ENCODE data around the gene KIF24. TPM values are rescaled to one million over a fixed set of nuclear protein-coding genes. Genes with fewer than 3 reads are reported as not detected.

Gene KIF24
- polyA plus RNA-seq, 1 of the 3 experiments (the other 2 are of a cell fraction), result 1.2 TPM

GRCh38 chr9:34291423-34291822 is 37.6 kb downstream of the KIF24 start:
- Histone ChIP-seq H3K79me2 (ENCODE audit: insufficient read depth) (no peaks in the 10 kb centered on the region), H3K27ac (ENCODE audit: low read depth in 2 of 2, low read length in 1 of 2) (no peak overlapping the region), H3K36me3 (replicated peaks in 1 of 2; ENCODE audit: control insufficient read depth in 1 of 2, insufficient read depth in 2 of 2, low read length in 1 of 2) (peaks cover 0 to 16% of the 10 kb centered on the region in 2 experiments), H4K20me1 (ENCODE audit: insufficient read depth) (no peaks in the 10 kb centered on the region), H3F3A (replicated peaks; ENCODE audit: insufficient read depth) (no peaks in the 10 kb centered on the region), H3K4me3 (ENCODE audit: low read depth in 2 of 2, low read length in 1 of 2) (no peak overlapping the region), H3K9ac (no peak overlapping the region), H3K9me2 (no peaks in the 10 kb centered on the region), H3K27me3 (ENCODE audit: insufficient read depth) (no peaks in the 10 kb centered on the region), H3K9me3 (no peaks in the 10 kb centered on the region), H3K4me2 (no peak overlapping the region), H2AFZ (ENCODE audit: low read depth) (no peak overlapping the region), H3K4me1 (ENCODE audit: control insufficient read depth in 1 of 2, insufficient read depth in 2 of 2, low read depth in 1 of 2, low read length in 1 of 2) (no peaks in the 10 kb centered on the region)
- no peak for DNase-seq
- POLR2A ChIA-PET, result no interaction called here
- 81% methylated on average over 2 of the region's 2 CpGs for WGBS (ENCODE audit: low lambda C conversion rate)
- CTCF ChIA-PET, result no interaction called here
- TF ChIP-seq FOXJ3 (CRISPR knock-in tag; IDR thresholded peaks at IDR 0.05), result no peak
- TF ChIP-seq, protein P1, sequence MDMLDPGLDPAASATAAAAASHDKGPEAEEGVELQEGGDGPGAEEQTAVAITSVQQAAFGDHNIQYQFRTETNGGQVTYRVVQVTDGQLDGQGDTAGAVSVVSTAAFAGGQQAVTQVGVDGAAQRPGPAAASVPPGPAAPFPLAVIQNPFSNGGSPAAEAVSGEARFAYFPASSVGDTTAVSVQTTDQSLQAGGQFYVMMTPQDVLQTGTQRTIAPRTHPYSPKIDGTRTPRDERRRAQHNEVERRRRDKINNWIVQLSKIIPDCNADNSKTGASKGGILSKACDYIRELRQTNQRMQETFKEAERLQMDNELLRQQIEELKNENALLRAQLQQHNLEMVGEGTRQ (IDR thresholded peaks at IDR 0.05; ENCODE audit: borderline replicate concordance, low read depth, low read length), result no peak
- TF ChIP-seq IRF3 (IDR thresholded peaks at IDR 0.05; ENCODE audit: low read depth, low read length), result no peak
- TF ChIP-seq MAX (IDR thresholded peaks at IDR 0.05; ENCODE audit: low read depth), result no peak
- TF ChIP-seq NFIC (IDR thresholded peaks at IDR 0.05; ENCODE audit: borderline replicate concordance), result no peak
- no peak for TF ChIP-seq MEF2A (IDR thresholded peaks at IDR 0.05; ENCODE audit: borderline replicate concordance, low read depth)
- no peak for TF ChIP-seq ELF1 (IDR thresholded peaks at IDR 0.05)
- TF ChIP-seq RFX5 (IDR thresholded peaks at IDR 0.05; ENCODE audit: low read length), result no peak

DNA sequence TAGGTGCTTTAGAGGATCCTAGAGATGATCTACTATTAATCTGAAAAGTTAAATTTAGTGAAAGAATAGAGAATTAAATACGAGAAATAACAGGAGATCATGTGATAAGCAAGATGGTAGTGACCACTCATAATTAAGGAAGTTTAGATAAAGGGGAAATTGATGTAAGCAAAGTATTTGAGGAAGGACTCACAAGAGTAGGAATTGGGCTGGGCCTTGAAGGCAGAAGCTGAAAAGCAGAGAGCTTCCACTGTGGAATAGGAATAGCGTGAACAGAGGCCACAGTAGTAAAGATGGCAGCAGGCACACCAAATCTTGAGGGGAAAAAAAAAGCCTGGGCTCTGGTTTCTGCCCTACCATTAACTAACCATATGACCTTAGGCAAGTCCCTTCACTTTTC is 38.0 kb downstream of the KIF24 start:
- Histone ChIP-seq H3K4me3 (ENCODE audit: low read depth in 2 of 2, low read length in 1 of 2) (no peak overlapping the region), H3K36me3 (replicated peaks in 1 of 2; ENCODE audit: control insufficient read depth in 1 of 2, insufficient read depth in 2 of 2, low read length in 1 of 2) (peaks cover 0 to 16% of the 10 kb centered on the region in 2 experiments), H3F3A (replicated peaks; ENCODE audit: insufficient read depth) (no peaks in the 10 kb centered on the region), H3K9ac (no peak overlapping the region), H3K9me3 (no peaks in the 10 kb centered on the region), H3K79me2 (ENCODE audit: insufficient read depth) (no peaks in the 10 kb centered on the region), H3K27me3 (ENCODE audit: insufficient read depth) (no peaks in the 10 kb centered on the region), H3K9me2 (no peaks in the 10 kb centered on the region), H2AFZ (ENCODE audit: low read depth) (no peak overlapping the region), H3K27ac (ENCODE audit: low read depth in 2 of 2, low read length in 1 of 2) (no peak overlapping the region), H4K20me1 (ENCODE audit: insufficient read depth) (no peaks in the 10 kb centered on the region), H3K4me2 (no peak overlapping the region), H3K4me1 (ENCODE audit: control insufficient read depth in 1 of 2, insufficient read depth in 2 of 2, low read depth in 1 of 2, low read length in 1 of 2) (no peaks in the 10 kb centered on the region)
- TF ChIP-seq EZH2phosphoT487 (IDR thresholded peaks at IDR 0.05; ENCODE audit: borderline replicate concordance, low read depth) (no peak), FOXM1 (IDR thresholded peaks at IDR 0.05; ENCODE audit: low read depth) (no peak), ZBTB33 (IDR thresholded peaks at IDR 0.05; ENCODE audit: borderline replicate concordance, low read depth) (no peak), GABPA (IDR thresholded peaks at IDR 0.05; ENCODE audit: low read depth) (no peak), MXI1 (IDR thresholded peaks at IDR 0.05; ENCODE audit: low read depth, low read length) (no peak), RAD21 (IDR thresholded peaks at IDR 0.05; ENCODE audit: low read length) (no peak), TAF1 (IDR thresholded peaks at IDR 0.05; ENCODE audit: borderline replicate concordance, low read depth, low read length) (no peak)
- TF ChIP-seq, protein P1 (IDR thresholded peaks at IDR 0.05; ENCODE audit: borderline replicate concordance, low read depth, low read length), result no peak
- TF ChIP-seq, protein P2, sequence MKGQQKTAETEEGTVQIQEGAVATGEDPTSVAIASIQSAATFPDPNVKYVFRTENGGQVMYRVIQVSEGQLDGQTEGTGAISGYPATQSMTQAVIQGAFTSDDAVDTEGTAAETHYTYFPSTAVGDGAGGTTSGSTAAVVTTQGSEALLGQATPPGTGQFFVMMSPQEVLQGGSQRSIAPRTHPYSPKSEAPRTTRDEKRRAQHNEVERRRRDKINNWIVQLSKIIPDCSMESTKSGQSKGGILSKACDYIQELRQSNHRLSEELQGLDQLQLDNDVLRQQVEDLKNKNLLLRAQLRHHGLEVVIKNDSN (IDR thresholded peaks at IDR 0.05; ENCODE audit: borderline replicate concordance, low read depth), result no peak
- CTCF ChIA-PET, result no interaction called here
- DNase-seq, result no peak
- POLR2A ChIA-PET, result no interaction called here
- WGBS (ENCODE audit: low lambda C conversion rate), result 93% methylated on average over 2 of the region's 2 CpGs
